GM19025 (cell line): Measurements from ENCODE around the gene SP2.

ENCODE experiments used
- ATAC-seq: cut with Tn5 transposase; IDR thresholded peaks from one replicate; pipeline ENCODE4 v1.9.1; 2021; ENCODE audit warnings: mild to moderate bottlenecking, low read depth, moderate library complexity; ENCODE audit not compliant: unreplicated experiment

SP2 gene

GRCh38 chr17:47895856-47896671 lies at the start of gene SP2:
Gene SP2, plus strand, starts transcription at chr17:47896236. Its CDS starts 51 bp downstream, at chr17:47896287.
- peak; percentile 85 for ATAC-seq

GRCh38 chr17:47846716-47847340 lies 49.2 kb upstream of the SP2 start:
- ATAC-seq = no peak

DNA sequence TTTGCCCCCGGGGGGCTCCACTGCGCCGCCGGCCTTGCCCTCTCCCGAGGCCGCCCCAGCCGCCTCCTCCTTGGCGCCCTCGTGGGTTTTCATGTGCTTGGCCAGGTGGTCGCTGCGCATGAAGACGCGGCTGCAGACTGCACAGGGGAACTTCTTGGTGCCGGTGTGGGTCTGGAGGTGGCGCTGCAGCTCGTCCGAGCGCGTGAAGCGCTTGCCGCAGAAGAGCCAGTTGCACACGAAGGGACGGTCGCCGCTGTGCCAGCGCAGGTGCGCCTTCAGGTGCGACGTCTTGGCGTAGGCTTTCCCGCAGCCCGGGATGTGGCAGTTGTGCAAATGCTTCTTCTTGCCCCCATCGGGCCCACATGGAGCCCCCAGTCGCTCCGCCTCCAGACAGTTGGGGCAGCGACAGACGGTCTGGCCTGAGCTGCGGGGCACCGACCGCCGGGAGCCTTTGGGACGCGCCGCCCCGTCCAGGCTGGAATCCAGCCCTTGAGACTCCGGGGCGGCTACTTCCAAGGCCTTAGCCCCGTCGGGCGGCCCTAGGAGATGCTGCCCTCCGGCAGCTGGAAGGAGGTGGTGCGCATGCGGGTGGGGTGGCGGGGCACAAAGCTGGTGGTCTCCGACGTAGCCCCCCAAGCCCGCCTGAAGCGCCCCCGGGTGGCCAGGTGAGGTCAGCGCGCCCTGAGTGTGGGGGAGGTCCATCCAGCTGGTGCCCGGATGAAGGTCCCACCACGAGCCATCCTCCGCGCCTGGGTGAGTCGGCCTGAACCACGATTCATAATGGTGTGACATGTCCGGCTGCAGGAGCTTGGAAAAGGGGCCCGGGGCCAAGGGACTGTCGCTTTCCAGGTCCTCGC lies 48.5 kb upstream of the SP2 start:
- ATAC-seq = no peak

GRCh38 chr17:47848198-47848513 lies 47.9 kb upstream of the SP2 start:
- no peak for ATAC-seq

GRCh38 chr17:47850373-47850691 lies 45.7 kb upstream of the SP2 start:
- ATAC-seq = no peak

DNA sequence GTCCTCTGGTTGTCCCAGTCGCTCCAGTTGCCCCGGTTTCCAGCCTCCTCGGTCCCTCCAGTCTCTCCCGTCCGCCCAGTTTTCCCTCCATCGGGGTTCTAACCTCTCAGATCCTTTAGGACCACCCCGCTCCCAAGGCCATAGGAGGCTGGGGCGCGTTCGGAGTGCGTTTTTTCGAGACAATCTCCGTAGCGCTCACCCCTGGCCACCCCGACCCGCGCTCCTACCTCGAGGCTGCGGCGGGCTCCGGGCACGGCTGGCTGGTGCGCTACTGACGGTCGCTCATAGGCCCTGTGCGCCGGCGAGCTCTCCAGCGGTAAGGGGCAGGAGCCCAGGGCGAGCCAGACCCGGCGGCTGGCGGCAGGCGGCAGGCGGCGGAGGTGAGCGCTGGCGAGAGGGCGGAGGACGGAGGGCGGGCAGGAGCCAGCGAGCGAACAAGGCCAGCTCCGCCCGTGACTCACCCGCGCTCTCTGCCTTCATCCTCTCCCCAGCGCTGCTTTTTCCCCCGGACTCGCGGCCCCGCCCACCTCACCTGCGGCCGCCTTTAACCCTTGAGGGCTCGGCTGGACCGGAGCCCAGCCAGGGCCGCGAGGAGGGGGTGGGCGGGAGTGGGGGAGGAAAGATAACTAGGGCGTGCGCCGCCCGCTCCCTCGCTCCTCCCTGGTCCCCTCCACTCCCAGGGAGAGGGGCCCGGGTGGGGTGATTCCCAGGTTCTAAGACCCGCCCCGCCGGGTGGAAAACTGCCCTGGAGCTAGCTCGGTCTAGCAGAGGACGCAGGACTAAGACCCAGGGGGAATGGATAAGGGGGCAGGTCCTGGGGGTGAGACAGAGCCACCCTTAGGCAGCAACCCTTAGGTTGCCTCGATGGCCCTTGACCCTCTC lies 45.1 kb upstream of the SP2 start, which contains the start of gene SP6:
TSS of gene SP6 (minus strand) at position 472 of the 882 bp plus-strand sequence. CDS start 2,734 bp downstream, outside the sequence.
- ATAC-seq = no peak

DNA sequence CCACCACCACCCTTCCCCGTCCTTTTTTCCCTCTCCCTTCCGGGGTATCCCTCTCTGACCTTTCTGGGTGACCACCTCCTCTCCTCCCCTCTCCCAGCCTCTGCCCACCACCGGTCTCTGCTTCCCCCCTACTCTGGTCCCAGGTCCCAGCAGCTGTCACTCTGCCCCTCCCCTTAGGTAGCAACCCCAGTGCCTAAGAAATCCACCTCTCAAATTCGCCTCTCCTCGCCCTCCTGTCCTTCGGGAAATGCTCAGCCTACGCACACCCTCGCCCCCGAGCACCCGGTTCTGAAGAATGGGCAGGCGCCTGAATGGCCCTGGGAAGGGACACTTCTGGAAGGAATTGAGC lies 44.3 kb upstream of the SP2 start:
- ATAC-seq = no peak

DNA sequence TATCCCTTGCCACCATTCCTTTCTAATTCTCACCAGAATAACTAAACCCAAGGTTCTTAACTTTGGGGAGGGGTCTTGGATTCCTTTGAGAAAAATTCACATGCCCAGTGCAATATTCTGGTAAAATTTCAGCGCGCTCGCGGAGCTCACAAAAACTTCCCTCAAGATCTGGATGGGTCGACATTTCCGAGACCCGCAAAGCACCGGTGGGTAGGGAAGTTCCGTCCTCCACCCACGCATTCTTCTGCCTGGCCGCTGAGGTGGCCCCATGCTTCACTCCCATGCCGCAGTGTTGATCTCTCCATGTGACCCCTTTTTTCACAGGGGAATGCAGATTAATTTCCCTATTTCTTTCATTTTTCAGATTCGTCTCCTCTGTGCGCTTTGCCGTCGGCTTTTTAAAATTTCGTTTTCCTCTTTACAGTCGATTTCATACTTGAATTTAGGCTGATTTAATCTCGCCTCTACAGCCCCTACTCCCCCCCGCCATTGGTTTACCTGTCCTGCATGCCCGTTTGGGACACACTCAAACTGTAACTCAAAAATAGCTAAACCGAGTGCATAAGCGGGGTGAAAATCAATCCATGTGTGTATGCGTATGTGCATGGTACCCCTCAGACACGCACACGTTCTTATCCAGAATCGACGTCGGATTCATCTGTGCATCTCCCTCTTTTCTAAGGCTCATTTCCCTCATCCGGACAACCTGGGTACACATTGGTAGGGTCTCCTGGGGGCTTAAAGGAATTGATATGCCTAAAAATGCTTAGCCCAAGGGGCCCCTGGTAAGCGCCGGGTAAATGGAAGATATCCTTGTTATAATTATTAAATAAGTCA lies 43.7 kb upstream of the SP2 start:
- ATAC-seq = no peak

- no peak for ATAC-seq
Measured at GRCh38 chr17:47853616-47854015, 42.4 kb upstream of the SP2 start.

GRCh38 chr17:47855737-47856136 lies 40.3 kb upstream of the SP2 start:
- ATAC-seq = no peak

- no peak for ATAC-seq
Measured at GRCh38 chr17:47856830-47857229, 39.2 kb upstream of the SP2 start.

DNA sequence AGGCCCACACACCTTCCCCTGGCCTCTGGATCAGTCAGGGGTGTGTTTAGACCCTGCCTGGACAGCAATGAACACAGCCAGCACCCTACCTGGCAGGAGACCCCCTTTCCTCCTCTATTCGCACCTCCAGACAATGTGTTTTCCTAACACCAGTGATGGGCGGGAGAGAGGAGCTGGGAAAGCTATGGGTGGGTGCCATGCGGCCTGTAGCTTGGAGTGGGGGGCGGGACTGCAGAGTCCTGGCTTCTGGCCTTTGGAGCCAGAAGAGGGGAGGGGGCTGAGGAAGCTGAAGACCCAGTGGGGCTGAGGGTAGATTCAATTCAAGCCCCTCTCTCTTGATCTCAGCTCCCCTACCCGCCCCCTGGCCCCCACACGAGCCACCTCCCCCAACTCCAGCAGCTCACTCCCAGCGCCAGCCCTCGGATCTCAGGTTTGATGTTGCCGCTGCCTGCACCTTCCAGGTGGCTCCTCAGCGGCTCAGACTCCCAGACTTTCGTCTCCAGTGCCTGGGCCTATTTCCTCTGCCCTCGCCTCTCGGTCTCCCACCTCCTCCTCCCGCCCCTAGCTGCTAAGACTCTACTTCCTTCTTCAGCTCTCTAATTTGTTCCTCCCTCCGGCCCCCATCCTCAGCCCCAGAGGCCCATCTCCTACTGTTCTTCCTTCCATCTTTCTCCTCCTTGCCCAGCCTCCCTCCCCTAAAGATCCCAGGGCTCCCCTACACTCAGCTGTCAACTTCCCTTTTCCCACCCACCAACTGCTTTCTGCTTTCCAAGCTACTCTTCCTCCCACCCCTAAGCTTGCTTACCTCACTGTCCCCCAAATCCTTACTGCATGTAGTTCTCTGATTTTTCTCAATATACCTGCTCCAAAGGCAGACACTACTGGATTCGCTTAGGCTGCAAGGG lies 38.2 kb upstream of the SP2 start:
- no peak for ATAC-seq

DNA sequence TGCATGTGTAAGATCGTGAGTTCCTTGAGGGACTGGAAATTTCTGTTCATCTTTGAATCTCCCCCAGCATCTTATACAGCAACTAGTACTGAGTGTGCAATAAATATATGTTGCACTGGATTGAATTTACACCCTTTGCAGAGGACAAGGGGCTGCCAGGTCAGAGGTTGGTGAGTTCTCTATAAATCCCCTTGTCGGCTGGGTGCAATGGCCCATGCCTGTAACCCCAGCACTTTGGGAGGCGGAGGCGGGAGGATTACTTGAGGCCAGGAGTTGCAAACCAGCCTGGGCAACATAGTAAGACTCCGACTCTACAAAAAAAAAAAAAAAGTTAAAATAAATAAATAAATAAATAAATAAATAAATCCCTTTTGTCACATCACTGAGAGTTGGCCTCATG lies 35.6 kb upstream of the SP2 start:
- ATAC-seq = no peak

GRCh38 chr17:47862621-47863440 lies 33.2 kb upstream of the SP2 start:
- no peak for ATAC-seq

GRCh38 chr17:47864791-47865216 lies 31.2 kb upstream of the SP2 start:
- ATAC-seq = no peak

DNA sequence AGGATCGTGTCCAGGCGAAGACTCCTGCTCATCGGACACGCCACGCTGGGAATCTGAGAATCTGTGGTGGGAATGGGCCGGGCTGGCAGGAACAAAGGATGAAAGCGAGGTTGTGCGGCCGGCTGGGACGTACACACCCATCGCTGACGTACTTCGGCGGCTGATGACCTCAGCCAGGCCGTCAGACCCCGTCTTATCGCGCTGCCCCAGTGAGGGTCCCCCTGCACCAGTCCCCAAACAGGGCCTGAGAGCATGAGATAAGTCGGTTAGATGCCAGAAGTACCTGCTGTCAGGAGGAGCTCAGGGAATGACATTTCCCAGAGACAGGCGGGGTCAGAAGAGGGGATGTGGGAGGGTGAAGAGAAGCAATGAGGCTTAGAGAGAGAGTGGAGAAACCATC lies 29.1 kb upstream of the SP2 start:
- ATAC-seq = no peak

DNA sequence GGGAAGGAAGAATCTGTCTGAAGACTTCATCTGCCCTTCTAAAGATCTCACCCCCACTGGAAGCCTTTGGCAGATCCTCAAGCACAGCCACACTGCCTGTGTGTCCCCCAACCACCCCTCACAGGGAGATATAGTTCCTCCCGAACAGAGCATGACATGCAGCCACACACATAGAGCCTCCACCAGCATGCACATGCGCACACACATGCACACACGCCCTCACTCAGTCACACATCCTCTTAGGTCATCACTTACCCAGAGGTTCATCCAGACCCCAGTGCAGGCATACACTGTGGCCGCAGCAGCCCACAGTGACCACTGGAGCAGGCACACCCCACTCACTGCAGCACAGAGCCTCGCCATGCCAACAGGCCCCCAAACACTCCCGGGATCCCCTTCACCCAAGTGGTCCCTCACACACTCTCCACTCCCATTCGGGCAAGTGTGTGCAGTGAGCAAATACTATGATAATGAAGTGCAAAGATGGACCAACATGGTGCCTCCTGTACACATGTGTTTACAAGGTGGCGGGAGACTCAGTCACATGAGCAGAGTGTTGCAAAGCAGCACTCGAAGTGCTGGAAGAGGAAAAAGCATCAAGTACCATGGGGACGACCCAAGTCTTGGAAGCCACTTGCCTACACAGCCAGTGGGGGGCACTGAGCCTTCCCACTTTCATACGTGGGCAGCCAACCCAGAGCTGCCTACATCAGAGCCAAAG lies 28.1 kb upstream of the SP2 start:
- no peak for ATAC-seq
